Measurements from ENCODE around the gene RBBP6. TPM values are rescaled to one million over a fixed set of nuclear protein-coding genes. Genes with fewer than 3 reads are reported as not detected.
A peak's percentile ranks its signal among the peaks of the same experiment; 100 is the strongest.

Gene RBBP6
- total RNA-seq, 1 experiment from 2014 or later = 76.6 TPM

- no peaks in the 10 kb centered on the region for H3K4me1 ChIP-seq (replicated peaks; ENCODE audit: insufficient read depth)
- intact Hi-C loops (cut with micrococcal nuclease; ENCODE audit: unreplicated experiment) = no loop called here
- TF ChIP-seq, protein P1, sequence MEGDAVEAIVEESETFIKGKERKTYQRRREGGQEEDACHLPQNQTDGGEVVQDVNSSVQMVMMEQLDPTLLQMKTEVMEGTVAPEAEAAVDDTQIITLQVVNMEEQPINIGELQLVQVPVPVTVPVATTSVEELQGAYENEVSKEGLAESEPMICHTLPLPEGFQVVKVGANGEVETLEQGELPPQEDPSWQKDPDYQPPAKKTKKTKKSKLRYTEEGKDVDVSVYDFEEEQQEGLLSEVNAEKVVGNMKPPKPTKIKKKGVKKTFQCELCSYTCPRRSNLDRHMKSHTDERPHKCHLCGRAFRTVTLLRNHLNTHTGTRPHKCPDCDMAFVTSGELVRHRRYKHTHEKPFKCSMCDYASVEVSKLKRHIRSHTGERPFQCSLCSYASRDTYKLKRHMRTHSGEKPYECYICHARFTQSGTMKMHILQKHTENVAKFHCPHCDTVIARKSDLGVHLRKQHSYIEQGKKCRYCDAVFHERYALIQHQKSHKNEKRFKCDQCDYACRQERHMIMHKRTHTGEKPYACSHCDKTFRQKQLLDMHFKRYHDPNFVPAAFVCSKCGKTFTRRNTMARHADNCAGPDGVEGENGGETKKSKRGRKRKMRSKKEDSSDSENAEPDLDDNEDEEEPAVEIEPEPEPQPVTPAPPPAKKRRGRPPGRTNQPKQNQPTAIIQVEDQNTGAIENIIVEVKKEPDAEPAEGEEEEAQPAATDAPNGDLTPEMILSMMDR (conservative IDR thresholded peaks at IDR 0.05) = no peak
- no peak overlapping the region for H3K27ac ChIP-seq
- H3K4me3 ChIP-seq = no peak overlapping the region
- no TSS peak for BruUV-seq (replicated peaks)
- H3K4me2 ChIP-seq = no peak overlapping the region
- no peaks in the 10 kb centered on the region for H3K79me2 ChIP-seq (ENCODE audit: low read depth)
- DNase-seq = peak in 1 of 2 experiments; percentile 19
- H4K20me1 ChIP-seq (ENCODE audit: insufficient read depth) = no peaks in the 10 kb centered on the region
- no peaks in the 10 kb centered on the region for H3K36me3 ChIP-seq (ENCODE audit: low read depth)
- no peak overlapping the region for H2AFZ ChIP-seq
- no peaks in the 10 kb centered on the region for H3K9me2 ChIP-seq (ENCODE audit: insufficient read depth)
- CTCF ChIA-PET = no interaction called here
- no peaks in the 10 kb centered on the region for H3F3A ChIP-seq (ENCODE audit: insufficient read depth, low read depth)
- 0 out of 2 replicates have a peak, but pooled peaks cover 5% of the 10 kb centered on the region for H3K27me3 ChIP-seq (ENCODE audit: insufficient read depth, low read depth)
- no peaks in the 10 kb centered on the region for H3K9me3 ChIP-seq (ENCODE audit: insufficient read depth, low read depth)
- POLR2A ChIA-PET (ENCODE audit: unreplicated experiment) = no interaction called here
These were observed 70.5 kb downstream of the RBBP6 start for GRCh38 chr16:24609740-24610415.

DNA sequence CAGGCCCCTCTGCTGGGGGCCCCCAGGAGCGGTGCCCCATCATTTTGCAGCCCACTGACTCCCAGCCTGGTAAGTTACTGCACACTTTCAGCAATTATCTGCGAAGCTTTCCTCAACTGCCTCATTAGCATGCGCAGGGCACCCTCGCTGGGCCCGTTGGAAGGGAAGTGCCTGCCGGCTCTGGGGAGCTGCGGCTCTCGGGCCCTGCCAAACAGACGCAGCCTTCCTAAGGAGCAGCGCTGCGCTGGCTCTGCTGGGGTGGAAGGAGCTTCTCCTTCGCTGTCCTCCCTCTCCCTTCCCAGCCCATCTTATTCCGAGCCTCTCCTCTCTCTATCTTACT lies 71.0 kb downstream of the RBBP6 start:
- POLR2A ChIA-PET (ENCODE audit: unreplicated experiment) = interaction anchor here (0.7 kb wide), 1 partner anchor 43 kb away, joined by 5 read pairs; no protein-coding TSS in a partner anchor
- H3K79me2 ChIP-seq (ENCODE audit: low read depth) = no peaks in the 10 kb centered on the region
- TF ChIP-seq, protein P1 (conservative IDR thresholded peaks at IDR 0.05) = no peak
- TF ChIP-seq EZH2 (IDR thresholded peaks at IDR 0.05; ENCODE audit: low read depth) = no peak
- no peaks in the 10 kb centered on the region for H3K4me1 ChIP-seq (replicated peaks; ENCODE audit: insufficient read depth)
- intact Hi-C loops (cut with micrococcal nuclease; ENCODE audit: unreplicated experiment) = no loop called here
- H3K27me3 ChIP-seq (ENCODE audit: insufficient read depth, low read depth) = 0 out of 2 replicates have a peak, but pooled peaks cover 5% of the 10 kb centered on the region
- H2AFZ ChIP-seq = no peak overlapping the region
- no TSS peak for BruUV-seq (replicated peaks)
- no peaks in the 10 kb centered on the region for H3F3A ChIP-seq (ENCODE audit: insufficient read depth, low read depth)
- CTCF ChIA-PET = no interaction called here
- H3K9me3 ChIP-seq (ENCODE audit: insufficient read depth, low read depth) = no peaks in the 10 kb centered on the region
- peak in 1 of 2 experiments; percentile 15 for DNase-seq
- H3K4me3 ChIP-seq = no peak overlapping the region
- no peaks in the 10 kb centered on the region for H4K20me1 ChIP-seq (ENCODE audit: insufficient read depth)
- H3K36me3 ChIP-seq (ENCODE audit: low read depth) = no peaks in the 10 kb centered on the region
- H3K27ac ChIP-seq = no peak overlapping the region
- no peak overlapping the region for H3K4me2 ChIP-seq
- no peaks in the 10 kb centered on the region for H3K9me2 ChIP-seq (ENCODE audit: insufficient read depth)

GRCh38 chr16:24611310-24611709 lies 71.9 kb downstream of the RBBP6 start:
- H2AFZ ChIP-seq = no peak overlapping the region
- no peaks in the 10 kb centered on the region for H3F3A ChIP-seq (ENCODE audit: insufficient read depth, low read depth)
- POLR2A ChIA-PET (ENCODE audit: unreplicated experiment) = interaction anchor here (0.7 kb wide), 1 partner anchor 42 kb away, joined by 5 read pairs; no protein-coding TSS in a partner anchor
- H3K79me2 ChIP-seq (ENCODE audit: low read depth) = no peaks in the 10 kb centered on the region
- H3K9me2 ChIP-seq (ENCODE audit: insufficient read depth) = no peaks in the 10 kb centered on the region
- no TSS peak for BruUV-seq (replicated peaks)
- no peaks in the 10 kb centered on the region for H3K4me1 ChIP-seq (replicated peaks; ENCODE audit: insufficient read depth)
- no peak overlapping the region for H3K4me2 ChIP-seq
- H3K36me3 ChIP-seq (ENCODE audit: low read depth) = no peaks in the 10 kb centered on the region
- H3K27me3 ChIP-seq (ENCODE audit: insufficient read depth, low read depth) = 0 out of 2 replicates have a peak, but pooled peaks cover 5% of the 10 kb centered on the region
- no peaks in the 10 kb centered on the region for H3K9me3 ChIP-seq (ENCODE audit: insufficient read depth, low read depth)
- no peak overlapping the region for H3K27ac ChIP-seq
- H3K4me3 ChIP-seq = no peak overlapping the region
- TF ChIP-seq EZH2 (IDR thresholded peaks at IDR 0.05; ENCODE audit: low read depth) = no peak
- TF ChIP-seq, protein P1 (conservative IDR thresholded peaks at IDR 0.05) = no peak
- DNase-seq = no peak
- CTCF ChIA-PET = no interaction called here
- H4K20me1 ChIP-seq (ENCODE audit: insufficient read depth) = no peaks in the 10 kb centered on the region
- intact Hi-C loops (cut with micrococcal nuclease; ENCODE audit: unreplicated experiment) = no loop called here

All from PC-9 (cell line).